ENCODE measurements around the gene S100A10.

The S100A10 gene

DNA sequence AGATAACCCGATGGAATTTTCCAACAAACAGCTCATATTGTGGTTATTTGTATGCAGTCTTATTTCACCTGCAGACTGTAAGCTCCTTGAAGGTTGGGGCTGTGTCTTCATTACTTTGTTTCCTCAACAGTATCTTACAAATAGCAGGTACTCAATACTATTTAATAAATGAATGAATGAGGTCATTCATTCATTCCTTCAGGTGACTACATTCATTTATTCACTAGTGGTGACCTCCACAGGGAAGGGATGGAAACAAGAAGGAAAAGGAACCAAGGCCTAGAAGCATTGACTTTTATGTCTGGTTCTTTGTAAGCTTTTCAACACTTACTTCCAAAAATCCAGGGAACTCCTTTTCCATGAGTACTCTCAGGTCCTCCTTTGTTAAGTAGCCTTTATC, 7.9 kb downstream of the S100A10 start:
- no peak for DNase-seq

DNA sequence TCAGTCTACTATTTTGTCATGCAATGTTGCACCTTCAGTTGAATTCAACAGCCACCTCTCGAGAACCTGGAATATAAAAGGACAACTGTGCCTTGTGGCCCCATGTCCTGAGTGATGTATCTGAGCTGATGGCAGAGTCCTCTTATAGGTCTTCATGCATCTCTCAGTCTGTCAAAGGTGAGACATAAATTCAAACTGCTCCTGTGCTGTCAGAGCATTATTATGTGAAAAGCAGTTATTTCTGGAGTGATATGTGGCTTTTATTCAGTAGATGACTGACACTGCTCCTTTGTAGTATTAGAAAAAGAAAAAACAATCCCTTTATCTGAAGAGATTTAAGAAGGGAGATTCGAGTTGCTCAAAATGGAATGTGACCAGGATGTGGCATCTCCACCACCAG, 8.4 kb downstream of the S100A10 start:
- no peak for DNase-seq

DNA sequence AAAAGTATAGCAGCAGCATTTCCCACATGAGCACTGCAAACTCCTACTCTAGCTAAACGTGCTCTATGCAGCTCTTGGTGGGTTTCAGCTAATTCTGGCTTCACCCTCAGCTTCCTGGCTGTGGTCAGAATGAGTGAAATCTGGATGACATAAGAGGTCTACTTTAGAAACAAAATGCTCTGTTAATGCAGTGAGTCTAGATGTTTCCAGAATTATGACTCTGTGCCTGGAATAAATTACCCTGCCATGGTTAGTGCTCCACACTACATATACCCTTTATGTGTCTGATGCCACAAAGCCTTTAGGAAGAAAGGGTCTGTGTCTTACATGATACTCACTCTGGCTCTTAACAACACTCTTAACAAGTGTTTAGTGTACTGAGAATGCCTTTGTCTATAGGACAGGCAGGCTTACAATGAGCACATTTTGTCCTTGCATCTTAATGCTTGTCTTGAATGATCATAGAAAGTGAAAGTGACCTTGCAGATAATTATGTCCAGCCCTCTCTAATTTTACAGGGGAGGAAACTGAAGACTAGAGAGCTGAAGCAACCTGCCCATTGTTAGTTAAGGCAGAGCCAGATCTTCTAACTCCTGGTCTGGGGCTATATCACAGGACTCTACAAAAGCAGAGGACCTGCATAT, 9.2 kb downstream of the S100A10 start:
- no peak for DNase-seq

DNA sequence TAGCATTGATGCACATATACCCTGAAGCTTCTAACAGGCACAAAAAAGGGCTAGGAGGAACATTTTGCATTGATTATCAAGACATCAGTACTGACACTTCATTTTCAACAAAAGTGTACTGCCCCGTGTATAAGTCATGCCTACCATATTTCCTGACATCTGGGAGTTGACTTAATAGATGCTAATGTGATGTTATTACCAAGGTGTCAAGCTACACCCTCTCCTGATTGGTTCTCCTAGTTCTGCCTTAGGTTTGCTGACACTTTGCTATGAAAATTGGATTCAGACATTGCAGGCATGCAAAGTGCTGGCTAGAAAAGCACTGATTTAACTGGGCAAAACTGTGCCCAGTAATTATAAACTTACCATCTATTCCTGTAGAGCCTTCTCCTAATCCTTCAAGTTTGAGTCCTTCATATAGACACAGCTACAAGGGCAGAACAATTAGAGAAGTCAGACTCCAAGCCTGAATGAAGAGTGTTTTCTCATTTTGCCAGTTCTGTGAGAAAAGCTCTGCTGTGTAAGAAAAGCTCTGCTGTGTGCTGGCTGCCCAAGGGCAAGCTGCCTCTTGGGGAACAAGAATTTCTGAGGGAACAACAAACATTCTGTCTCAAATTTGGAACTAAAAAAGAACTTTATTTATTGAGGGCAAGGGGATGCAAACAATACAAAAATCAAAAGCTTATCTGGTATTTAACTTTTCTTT, 11.2 kb downstream of the S100A10 start:
- no peak for DNase-seq

DNA sequence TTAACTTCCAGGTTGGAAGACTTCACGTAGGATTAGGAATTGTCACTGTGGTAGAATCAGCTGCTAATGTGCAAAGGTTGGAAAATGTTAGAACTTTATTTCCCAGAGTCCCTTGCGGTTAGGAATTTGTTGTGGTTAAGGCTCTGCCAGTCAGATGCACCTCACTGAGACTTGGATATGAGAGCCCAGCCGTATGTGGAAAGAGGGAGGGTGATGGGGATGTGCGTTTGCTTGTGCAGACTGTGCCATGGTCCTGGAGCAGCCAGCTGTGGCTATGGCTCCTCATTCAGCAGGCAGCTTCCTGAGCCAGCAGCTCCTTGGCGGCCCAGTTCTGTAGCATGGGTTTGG, 12.5 kb downstream of the S100A10 start:
- peak; percentile 39 for DNase-seq

DNA sequence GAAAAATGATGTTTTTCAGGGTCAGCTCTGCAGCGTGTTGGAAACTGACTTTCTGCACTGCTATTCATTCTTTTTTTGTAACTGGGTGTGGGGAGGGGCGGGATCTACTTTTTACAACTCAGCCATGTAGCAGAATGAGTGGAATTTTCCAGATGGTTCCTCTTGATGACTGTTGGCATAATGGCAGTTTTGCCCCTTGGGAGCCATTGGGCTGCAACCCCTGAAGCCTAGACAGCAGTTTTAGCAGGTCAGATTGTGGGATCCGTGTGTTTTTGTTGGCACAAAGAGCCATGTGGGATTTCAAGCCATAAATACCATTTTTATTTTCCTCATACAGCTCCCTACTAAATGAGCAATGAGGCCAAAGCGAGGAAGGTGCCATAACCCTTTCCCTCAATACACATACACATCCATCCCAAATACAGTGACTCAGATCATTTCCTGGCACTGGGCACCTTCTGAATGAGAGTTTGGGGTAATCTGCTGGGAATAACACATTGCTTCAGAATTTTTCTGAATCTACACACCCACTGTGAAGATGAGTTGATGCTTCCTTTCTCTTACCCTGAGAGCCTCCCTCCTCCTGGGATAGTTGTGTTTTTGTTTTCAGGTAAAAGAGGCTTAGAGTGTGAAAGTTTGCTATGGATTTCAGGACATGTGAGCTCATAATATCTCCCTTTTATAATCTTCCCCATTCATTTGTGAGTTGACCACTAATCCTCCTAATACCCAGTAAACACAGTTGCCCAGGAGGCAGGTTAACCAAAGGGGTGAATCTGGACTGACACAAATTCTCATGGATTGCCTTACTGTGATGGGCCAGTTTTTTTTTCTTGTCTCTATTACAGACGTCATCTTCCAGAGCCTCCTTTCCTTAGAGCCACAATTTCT, 13.1 kb downstream of the S100A10 start:
- DNase-seq = peak; percentile 86

- DNase-seq = no peak
Observed at GRCh38 chr1:151978922-151979321, 14.7 kb downstream of the S100A10 start.

- no peak for DNase-seq
Observed at GRCh38 chr1:151977662-151978230, 15.9 kb downstream of the S100A10 start.

DNA sequence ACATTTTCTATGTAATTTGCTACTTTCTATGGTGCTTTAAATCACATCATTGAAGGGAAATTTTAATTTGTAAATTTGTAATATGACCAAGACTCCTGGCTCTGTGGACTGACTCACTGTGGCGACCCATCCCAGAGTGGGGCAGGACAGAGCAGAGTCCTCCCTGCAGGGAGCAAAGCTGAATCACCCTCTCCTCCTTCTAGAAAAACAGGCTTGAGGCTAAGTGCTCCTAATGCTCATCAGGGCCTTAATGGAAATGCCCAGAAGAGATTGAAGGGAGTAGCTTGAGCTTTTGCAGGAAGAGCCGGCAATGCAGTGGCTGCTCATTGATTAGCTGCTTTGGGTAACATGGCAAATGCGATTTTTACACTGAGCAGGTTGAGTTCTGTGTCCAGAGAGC, 16.8 kb downstream of the S100A10 start:
- peak; percentile 74 for DNase-seq

- DNase-seq = no peak
Observed at GRCh38 chr1:151976015-151976343, 17.7 kb downstream of the S100A10 start.

GRCh38 chr1:151975311-151976014, 18.2 kb downstream of the S100A10 start:
- DNase-seq = no peak

DNA sequence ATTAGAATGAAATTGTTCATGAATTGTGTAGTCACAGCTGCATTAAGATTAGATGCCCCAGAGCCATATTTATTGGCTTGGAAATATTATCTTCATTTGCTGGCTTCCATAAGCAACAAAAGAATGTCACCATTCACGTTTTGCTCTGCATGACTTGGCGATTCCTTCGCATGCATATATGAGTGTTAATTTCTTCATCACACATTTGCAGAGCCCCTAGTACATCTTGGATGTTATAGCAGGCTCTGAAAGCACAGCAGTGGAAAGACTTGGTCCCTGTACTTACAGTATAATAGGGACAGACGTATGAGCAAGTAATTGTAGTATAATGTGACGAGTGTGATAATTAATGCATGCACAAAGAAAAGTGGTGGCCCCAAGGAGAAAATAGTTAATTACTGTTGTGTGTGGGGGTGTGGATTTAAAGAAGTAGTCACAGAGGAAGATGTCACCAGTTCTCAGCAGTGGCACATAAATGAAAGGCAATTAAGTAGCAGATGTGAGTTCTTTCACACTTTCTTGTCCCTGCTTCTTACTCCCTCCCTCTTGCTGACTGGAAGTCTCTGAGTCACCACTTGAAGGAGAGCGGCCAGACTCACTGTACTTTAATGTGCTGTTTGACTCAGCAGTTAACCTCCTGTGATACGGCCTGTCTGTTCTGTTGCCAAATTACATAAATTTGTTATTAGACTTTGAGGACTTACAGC, 21.0 kb downstream of the S100A10 start:
- peak; percentile 89 for DNase-seq

GRCh38 chr1:151970626-151971025, 23.0 kb downstream of the S100A10 start:
- DNase-seq = no peak

GRCh38 chr1:151970128-151970527, 23.5 kb downstream of the S100A10 start:
- DNase-seq = no peak

GRCh38 chr1:151968791-151969399, 24.8 kb downstream of the S100A10 start:
- DNase-seq = peak; percentile 17

DNA sequence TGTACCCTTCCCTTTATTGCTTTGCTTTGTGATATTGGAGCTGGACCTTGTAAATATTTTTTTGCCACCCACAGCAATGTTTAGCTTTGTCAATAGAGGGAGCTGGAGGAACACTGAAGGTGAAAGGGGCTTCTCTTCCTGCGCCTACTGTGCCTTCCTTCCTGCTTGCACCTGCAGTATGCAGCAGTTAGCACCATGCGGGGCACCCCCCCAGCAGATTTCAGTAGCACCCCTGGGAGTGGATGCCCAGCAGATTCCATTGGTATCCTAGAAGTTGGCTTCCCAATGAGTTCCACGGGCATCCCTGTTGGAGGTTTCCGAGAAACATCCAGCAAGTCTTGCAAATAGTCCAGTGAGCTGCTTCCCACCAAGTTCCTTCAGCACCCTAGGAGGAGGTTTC, 25.6 kb downstream of the S100A10 start:
- DNase-seq = peak; percentile 60

GRCh38 chr1:151967091-151967490, 26.6 kb downstream of the S100A10 start:
- DNase-seq = no peak

DNA sequence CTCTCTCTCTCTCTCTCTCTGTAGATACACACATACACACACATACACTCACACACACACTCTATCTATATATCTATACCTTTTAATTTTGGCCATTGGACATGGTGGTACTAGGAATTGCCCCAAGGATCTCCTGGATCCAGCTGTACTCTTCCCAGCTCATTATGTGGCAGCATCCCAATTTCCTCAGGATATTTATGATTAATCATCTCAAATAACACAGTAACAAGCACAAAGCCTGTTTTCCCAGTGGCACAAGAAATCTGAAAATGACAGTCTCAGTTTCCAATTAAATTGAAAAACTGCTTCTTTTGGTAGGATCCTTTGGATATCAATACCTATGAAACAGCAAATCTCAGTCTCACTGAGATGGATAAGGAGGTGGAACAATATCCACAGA, 27.6 kb downstream of the S100A10 start:
- DNase-seq = no peak

DNA sequence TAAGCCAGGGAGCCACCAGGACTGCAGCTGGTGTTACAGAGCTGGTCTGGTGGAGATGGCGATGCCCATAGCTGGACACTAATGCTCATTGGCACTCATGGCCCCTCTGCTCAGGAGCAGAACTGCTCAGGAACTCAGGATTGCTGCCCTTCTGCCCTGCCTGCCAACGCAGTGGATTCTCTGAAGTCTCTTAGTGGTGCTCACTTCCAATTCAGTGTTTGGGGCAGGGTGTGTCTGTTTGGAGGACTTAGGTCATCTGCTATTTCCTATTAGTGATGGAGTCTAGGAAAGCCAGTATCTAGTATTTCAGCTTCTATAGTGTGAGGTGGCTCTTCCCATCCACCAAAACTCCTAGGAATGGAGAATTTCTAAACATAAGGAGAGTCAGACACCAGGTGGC, 29.1 kb downstream of the S100A10 start:
- DNase-seq = no peak

- no peak for DNase-seq
Observed at GRCh38 chr1:151963288-151963687, 30.4 kb downstream of the S100A10 start.

DNA sequence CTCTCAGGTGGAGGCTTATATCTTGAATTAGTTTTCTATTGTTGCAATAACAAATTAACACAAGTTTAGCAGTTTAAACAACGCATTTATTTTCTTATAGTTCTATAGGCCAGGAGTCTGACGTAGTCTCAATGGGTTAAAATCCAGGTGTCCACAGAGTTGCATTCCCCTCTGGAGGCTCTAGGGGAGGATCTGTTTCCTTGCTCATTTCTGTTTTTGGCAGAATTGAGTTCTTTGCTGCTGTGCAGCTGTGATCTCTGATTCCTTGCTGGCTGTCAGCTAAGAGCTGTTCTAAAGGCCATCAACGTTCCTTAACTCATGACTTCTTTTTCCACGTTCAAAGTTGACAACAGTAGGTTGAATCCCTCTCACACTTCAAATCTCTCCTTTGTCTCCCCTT, 31.8 kb downstream of the S100A10 start:
- DNase-seq = no peak

Data from EL (cell line).